KMS-11 (cell line): Measurements from ENCODE around the gene RGS8.

ENCODE experiments used
- H2AFZ ChIP-seq: fragments of 200-600 bp; sonication (generic); 2 replicates; pipeline ENCODE4 v1.6.1; 2016; ENCODE audit warnings: antibody characterized with exemption, mixed run types, low read depth
- H3K27ac ChIP-seq: fragments of 200-600 bp; sonication (generic); 2 replicates; pipeline ENCODE4 v1.6.1; 2016; ENCODE audit warnings: mild to moderate bottlenecking, mixed run types
- H3K27me3 ChIP-seq: fragments of 200-600 bp; sonication (generic); 2 replicates; pipeline ENCODE4 v1.6.1; 2017; ENCODE audit warnings: mild to moderate bottlenecking, low read depth, mixed run types, moderate library complexity; ENCODE audit not compliant: insufficient read depth
- H3K36me3 ChIP-seq: fragments of 200-600 bp; sonication (generic); 2 replicates; pipeline ENCODE4 v1.6.1; 2017; ENCODE audit warnings: mild to moderate bottlenecking, mixed run types; ENCODE audit not compliant: insufficient read depth
- H3K4me1 ChIP-seq: fragments of 200-600 bp; sonication (generic); 2 replicates; pipeline ENCODE4 v1.6.1; 2016; ENCODE audit warnings: mild to moderate bottlenecking, low read depth, mixed run types; ENCODE audit not compliant: poor library complexity, severe bottlenecking
- H3K4me2 ChIP-seq: fragments of 200-600 bp; sonication (generic); 2 replicates; pipeline ENCODE4 v1.7.0; 2016; ENCODE audit warnings: mild to moderate bottlenecking, mixed run types
- H3K4me3 ChIP-seq: fragments of 200-600 bp; sonication (generic); IDR thresholded peaks from 2 replicates; pipeline ENCODE4 v1.6.1; 2017; ENCODE audit warnings: low read depth, low read length, mixed read lengths; ENCODE audit not compliant: insufficient read depth
- H3K79me2 ChIP-seq: fragments of 200-600 bp; sonication (generic); 2 replicates; pipeline ENCODE4 v1.6.1; 2016; ENCODE audit warnings: low read depth, mixed run types; ENCODE audit not compliant: insufficient read depth
- H3K9ac ChIP-seq: fragments of 200-600 bp; sonication (generic); 2 replicates; pipeline ENCODE4 v1.6.1; 2016; ENCODE audit warnings: mild to moderate bottlenecking, mixed run types
- H4K20me1 ChIP-seq: fragments of 200-600 bp; sonication (generic); 2 replicates; pipeline ENCODE4 v1.6.1; 2016; ENCODE audit warnings: mild to moderate bottlenecking, mixed run types; ENCODE audit not compliant: insufficient read depth
- CTCF ChIP-seq: fragments of 200-600 bp; sonication (generic); conservative IDR thresholded peaks from 2 replicates; pipeline ENCODE4 v1.6.1; 2017; ENCODE audit warnings: low read depth, mild to moderate bottlenecking, antibody characterized with exemption, low read length, moderate library complexity, mixed read lengths

Gene RGS8

GRCh38 chr1:182667848-182668505 lies 16.4 kb downstream of the RGS8 start:
- H3K36me3 ChIP-seq: no peaks in the 10 kb centered on the region
- H3K4me2 ChIP-seq: no peak overlapping the region
- H3K79me2 ChIP-seq: no peaks in the 10 kb centered on the region
- no peak overlapping the region for H3K9ac ChIP-seq
- H3K27me3 ChIP-seq: no peaks in the 10 kb centered on the region
- TF ChIP-seq CTCF: no peak
- no peak overlapping the region for H3K27ac ChIP-seq
- H4K20me1 ChIP-seq: no peaks in the 10 kb centered on the region
- H2AFZ ChIP-seq: no peak overlapping the region
- H3K4me1 ChIP-seq: peaks cover 5% of the 10 kb centered on the region
- H3K4me3 ChIP-seq: no peak overlapping the region

- no peak overlapping the region for H2AFZ ChIP-seq
- no peak overlapping the region for H3K9ac ChIP-seq
- no peaks in the 10 kb centered on the region for H3K36me3 ChIP-seq
- no peak overlapping the region for H3K4me2 ChIP-seq
- no peaks in the 10 kb centered on the region for H3K79me2 ChIP-seq
- no peaks in the 10 kb centered on the region for H3K27me3 ChIP-seq
- TF ChIP-seq CTCF: no peak
- H3K4me3 ChIP-seq: no peak overlapping the region
- no peak overlapping the region for H3K27ac ChIP-seq
- H4K20me1 ChIP-seq: no peaks in the 10 kb centered on the region
- H3K4me1 ChIP-seq: no peaks in the 10 kb centered on the region
These were observed 17.7 kb downstream of the RGS8 start for GRCh38 chr1:182666706-182667105.

- Histone ChIP-seq H3K79me2 (no peaks in the 10 kb centered on the region), H3K9ac (no peak overlapping the region), H4K20me1 (no peaks in the 10 kb centered on the region), H2AFZ (no peak overlapping the region), H3K27ac (no peak overlapping the region), H3K36me3 (no peaks in the 10 kb centered on the region), H3K4me2 (no peak overlapping the region), H3K4me1 (no peaks in the 10 kb centered on the region), H3K4me3 (no peak overlapping the region), H3K27me3 (no peaks in the 10 kb centered on the region)
- no peak for TF ChIP-seq CTCF
These were observed 20.1 kb downstream of the RGS8 start for GRCh38 chr1:182664296-182664695.

GRCh38 chr1:182662956-182663355 lies 21.4 kb downstream of the RGS8 start:
- Histone ChIP-seq H3K27ac (no peak overlapping the region), H2AFZ (no peak overlapping the region), H3K79me2 (no peaks in the 10 kb centered on the region), H3K4me2 (no peak overlapping the region), H4K20me1 (no peaks in the 10 kb centered on the region), H3K9ac (no peak overlapping the region), H3K36me3 (no peaks in the 10 kb centered on the region), H3K4me1 (no peaks in the 10 kb centered on the region), H3K4me3 (no peak overlapping the region), H3K27me3 (no peaks in the 10 kb centered on the region)
- TF ChIP-seq CTCF: no peak
